ENCODE data around the gene PHF8.

Gene PHF8

GRCh38 chrX:54012830-54013500 is 31.3 kb downstream of the PHF8 start:
- no peak for DNase-seq (ENCODE audit: low read depth in 2 of 2)

- no peak for DNase-seq (ENCODE audit: low read depth in 2 of 2)
These were observed 36.6 kb downstream of the PHF8 start for GRCh38 chrX:54007682-54008081.

GRCh38 chrX:53997724-53998123 is 46.5 kb downstream of the PHF8 start:
- no peak for DNase-seq (ENCODE audit: low read depth in 2 of 2)

- no peak for DNase-seq (ENCODE audit: low read depth in 2 of 2)
These were observed 51.7 kb downstream of the PHF8 start for GRCh38 chrX:53992589-53992988.

- DNase-seq (ENCODE audit: low read depth in 2 of 2) = no peak
These were observed 54.1 kb downstream of the PHF8 start for GRCh38 chrX:53990171-53990570.

GRCh38 chrX:53984895-53985294 is 59.4 kb downstream of the PHF8 start:
- no peak for DNase-seq (ENCODE audit: low read depth in 2 of 2)

GRCh38 chrX:53974529-53974928 is 69.7 kb downstream of the PHF8 start:
- no peak for DNase-seq (ENCODE audit: low read depth in 2 of 2)

- DNase-seq (ENCODE audit: low read depth in 2 of 2) = no peak
These were observed 74.7 kb downstream of the PHF8 start for GRCh38 chrX:53969540-53969939.

DNA sequence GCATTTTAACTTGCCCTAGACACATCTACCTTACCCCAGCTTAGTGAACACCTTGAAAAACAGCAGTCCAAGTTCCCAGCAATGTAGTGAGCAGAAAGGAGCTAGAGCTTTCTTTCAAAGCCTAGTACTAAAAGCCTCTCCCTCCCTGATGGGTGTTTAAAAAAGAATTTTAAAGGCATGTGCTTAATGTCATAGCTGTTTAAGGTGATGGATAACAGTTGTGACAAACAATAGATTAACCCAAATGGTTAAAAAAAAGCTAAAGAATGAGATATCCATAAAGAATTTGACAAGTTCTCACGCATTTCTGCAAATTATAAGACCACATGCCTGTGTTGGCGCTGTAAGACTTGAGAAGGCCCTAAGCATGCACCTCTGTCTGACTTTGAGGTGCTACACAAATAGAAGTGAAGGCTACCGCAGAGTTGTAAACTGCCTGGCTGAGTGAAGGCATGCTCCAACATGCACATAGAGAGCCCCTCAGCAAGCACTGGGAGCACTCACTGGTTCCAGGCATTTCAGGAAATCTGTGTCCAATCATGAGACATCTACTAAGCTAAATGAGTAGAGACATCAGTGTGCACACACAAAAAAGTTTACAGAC is 94.0 kb downstream of the PHF8 start:
- DNase-seq (ENCODE audit: low read depth in 2 of 2) = no peak

DNA sequence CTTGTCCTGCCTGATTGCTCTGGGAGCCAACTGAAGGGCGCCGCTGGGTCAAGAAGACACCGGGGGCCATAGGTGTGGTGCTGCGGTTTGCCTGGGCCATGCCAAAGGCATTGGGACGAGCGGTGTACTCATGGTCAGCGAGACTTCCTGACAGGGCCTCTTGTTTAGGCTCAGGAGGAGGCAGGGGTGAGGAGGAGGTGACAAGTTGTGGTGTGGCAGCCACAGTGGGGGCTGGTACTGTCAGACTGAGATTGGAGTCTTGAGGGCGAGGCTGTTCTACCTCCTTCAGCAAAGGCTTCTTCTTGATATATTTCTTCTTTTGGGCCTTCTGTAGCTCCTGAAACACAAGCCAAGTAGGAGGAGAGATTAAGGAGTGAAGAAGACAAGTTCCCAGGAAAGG is 104.1 kb downstream of the PHF8 start:
- DNase-seq (ENCODE audit: low read depth in 2 of 2) = no peak

DNA sequence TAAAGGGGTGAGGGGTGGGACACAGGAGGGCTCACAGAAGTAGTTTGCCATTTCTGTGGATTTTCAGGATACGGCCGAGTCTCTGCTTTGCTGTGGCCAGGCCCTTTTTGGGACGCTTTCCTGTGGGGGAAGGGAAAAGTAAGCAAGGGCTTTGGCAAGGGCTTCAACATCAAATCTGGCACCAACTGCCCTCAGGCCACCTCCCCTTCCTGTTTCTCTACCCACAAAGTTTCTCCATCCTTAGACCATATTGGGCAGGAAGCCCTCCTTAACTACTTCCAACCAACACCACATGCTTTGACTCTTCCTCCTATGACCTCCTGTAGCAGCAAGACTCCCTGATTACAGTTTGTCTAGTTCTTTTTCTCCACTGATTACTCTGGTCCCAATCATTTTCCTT is 105.1 kb downstream of the PHF8 start:
- no peak for DNase-seq (ENCODE audit: low read depth in 2 of 2)

GRCh38 chrX:53930515-53931380 is 113.5 kb downstream of the PHF8 start:
- DNase-seq (ENCODE audit: low read depth in 2 of 2) = no peak

DNA sequence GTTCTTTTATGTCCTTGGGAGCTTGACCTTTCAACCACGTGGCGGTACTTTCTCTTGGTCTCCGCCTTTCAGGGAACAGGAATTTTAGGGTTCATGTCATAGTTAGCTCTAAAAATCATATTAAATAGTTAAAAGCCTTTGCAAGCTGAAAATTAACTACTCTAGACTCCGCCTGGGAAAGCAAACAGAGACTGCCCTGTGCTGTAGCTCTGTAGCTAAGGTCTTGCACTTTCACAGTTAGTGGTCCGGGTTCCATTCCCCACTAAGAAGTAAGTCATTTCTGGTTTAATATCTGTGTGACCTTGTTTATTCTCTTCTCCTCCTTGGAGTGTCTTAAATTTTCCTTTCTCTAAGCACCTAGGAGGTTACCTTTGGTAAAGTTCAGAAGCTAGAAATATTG is 118.2 kb downstream of the PHF8 start:
- DNase-seq (ENCODE audit: low read depth in 2 of 2) = no peak

- DNase-seq (ENCODE audit: low read depth in 2 of 2) = no peak
These were observed 125.6 kb downstream of the PHF8 start for GRCh38 chrX:53918702-53919101.

- DNase-seq (ENCODE audit: low read depth in 2 of 2) = no peak
These were observed 143.7 kb downstream of the PHF8 start for GRCh38 chrX:53900623-53901022.

DNA sequence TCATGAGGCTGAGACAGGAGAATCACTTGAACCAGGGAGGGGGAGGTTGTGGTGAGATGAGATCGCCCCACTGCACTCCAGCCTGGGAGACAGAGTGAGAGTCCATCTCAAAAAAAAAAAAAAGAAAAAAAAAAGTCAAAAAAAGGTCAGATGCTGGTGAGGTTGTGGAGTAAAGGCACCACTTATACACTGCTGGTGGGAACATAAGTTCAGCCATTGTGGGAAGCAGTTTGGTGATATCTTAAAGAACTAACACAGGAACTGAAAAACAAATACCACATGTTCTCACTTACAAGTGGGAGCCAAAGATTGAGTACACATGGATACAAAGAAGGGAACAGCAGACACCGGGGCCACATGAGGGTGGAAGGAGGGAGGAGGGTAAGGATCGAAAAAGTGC is 149.0 kb downstream of the PHF8 start:
- no peak for DNase-seq (ENCODE audit: low read depth in 2 of 2)
